Measurements from ENCODE around the gene PPM1B. TPM values are rescaled to one million over a fixed set of nuclear protein-coding genes. Genes with fewer than 3 reads are reported as not detected.

Gene PPM1B
- total and polyA plus RNA-seq, 2 of the 13 experiments (the other 11 are each of a cell fraction or from before 2014, with no cell fraction given): 24.4 to 25.0 TPM

GRCh38 chr2:44201648-44202165 is 33.0 kb downstream of the PPM1B start:
- no peak for TF ChIP-seq RFXANK (CRISPR knock-in tag; IDR thresholded peaks at IDR 0.05)
- TF ChIP-seq, protein P1, sequence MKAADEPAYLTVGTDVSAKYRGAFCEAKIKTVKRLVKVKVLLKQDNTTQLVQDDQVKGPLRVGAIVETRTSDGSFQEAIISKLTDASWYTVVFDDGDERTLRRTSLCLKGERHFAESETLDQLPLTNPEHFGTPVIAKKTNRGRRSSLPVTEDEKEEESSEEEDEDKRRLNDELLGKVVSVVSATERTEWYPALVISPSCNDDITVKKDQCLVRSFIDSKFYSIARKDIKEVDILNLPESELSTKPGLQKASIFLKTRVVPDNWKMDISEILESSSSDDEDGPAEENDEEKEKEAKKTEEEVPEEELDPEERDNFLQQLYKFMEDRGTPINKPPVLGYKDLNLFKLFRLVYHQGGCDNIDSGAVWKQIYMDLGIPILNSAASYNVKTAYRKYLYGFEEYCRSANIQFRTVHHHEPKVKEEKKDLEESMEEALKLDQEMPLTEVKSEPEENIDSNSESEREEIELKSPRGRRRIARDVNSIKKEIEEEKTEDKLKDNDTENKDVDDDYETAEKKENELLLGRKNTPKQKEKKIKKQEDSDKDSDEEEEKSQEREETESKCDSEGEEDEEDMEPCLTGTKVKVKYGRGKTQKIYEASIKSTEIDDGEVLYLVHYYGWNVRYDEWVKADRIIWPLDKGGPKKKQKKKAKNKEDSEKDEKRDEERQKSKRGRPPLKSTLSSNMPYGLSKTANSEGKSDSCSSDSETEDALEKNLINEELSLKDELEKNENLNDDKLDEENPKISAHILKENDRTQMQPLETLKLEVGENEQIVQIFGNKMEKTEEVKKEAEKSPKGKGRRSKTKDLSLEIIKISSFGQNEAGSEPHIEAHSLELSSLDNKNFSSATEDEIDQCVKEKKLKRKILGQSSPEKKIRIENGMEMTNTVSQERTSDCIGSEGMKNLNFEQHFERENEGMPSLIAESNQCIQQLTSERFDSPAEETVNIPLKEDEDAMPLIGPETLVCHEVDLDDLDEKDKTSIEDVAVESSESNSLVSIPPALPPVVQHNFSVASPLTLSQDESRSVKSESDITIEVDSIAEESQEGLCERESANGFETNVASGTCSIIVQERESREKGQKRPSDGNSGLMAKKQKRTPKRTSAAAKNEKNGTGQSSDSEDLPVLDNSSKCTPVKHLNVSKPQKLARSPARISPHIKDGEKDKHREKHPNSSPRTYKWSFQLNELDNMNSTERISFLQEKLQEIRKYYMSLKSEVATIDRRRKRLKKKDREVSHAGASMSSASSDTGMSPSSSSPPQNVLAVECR (CRISPR knock-in tag; IDR thresholded peaks at IDR 0.05; ENCODE audit: borderline replicate concordance): no peak
- no peak for TF ChIP-seq ZFP62 (CRISPR knock-in tag; IDR thresholded peaks at IDR 0.05)
- Histone ChIP-seq H3K27me3 (ENCODE audit: control insufficient read depth in 1 of 2, insufficient read depth in 2 of 2, low read length in 2 of 2) (no peaks in the 10 kb centered on the region), H3K36me3 (replicated peaks in 1 of 2; ENCODE audit: control insufficient read depth in 1 of 2, insufficient read depth in 2 of 2, low read length in 2 of 2) (peaks cover 1 to 12% of the 10 kb centered on the region in 2 experiments; a peak in 4 of 5 replicates), H3K4me2 (ENCODE audit: low read depth, low read length) (no peak overlapping the region), H2AFZ (ENCODE audit: low read length) (no peak overlapping the region), H3K4me3 (replicated peaks in 1 of 3; ENCODE audit: insufficient read depth in 1 of 3, low read depth in 2 of 3, low read length in 3 of 3) (no peak overlapping the region), H3K9ac (ENCODE audit: insufficient read depth, low read depth, low read length) (no peak overlapping the region), H3K9me3 (ENCODE audit: low read length) (no peaks in the 10 kb centered on the region), H4K20me1 (ENCODE audit: insufficient read depth, low read length) (no peaks in the 10 kb centered on the region), H3K27ac (ENCODE audit: extremely low read length, insufficient read depth, low read length) (no peak overlapping the region), H3K4me1 (ENCODE audit: insufficient read depth, low read length) (no peaks in the 10 kb centered on the region), H3K79me2 (ENCODE audit: insufficient read depth, low read length) (peaks cover 9% of the 10 kb centered on the region)
- ChIA-PET POLR2A (interaction anchor here (0.9 kb wide), 1 partner anchor 33 kb away, joined by 4 read pairs; no protein-coding TSS in a partner anchor), CTCF (ENCODE audit: low intra/inter-chr PET ratio, low total read pairs) (no interaction called here)
- intact Hi-C loops (cut with micrococcal nuclease; ENCODE audit: unreplicated experiment): no loop called here
- DNase-seq (ENCODE audit: low spot score) (no peak), FAIRE-seq (no peak), ATAC-seq (no peak)
- in situ Hi-C loops (cut with HindIII; ENCODE audit: extremely low pct_ligation_motif_present, low pct_unique_long_range_greater_than_20kb): no loop called here
- no TSS peak for BruUV-seq (replicated peaks)
- WGBS (ENCODE audit: low lambda C conversion rate): 97% methylated on average over 6 of the region's 6 CpGs

GRCh38 chr2:44203542-44203941 is 34.9 kb downstream of the PPM1B start:
- Histone ChIP-seq H3K4me3 (replicated peaks in 1 of 3; ENCODE audit: insufficient read depth in 1 of 3, low read depth in 2 of 3, low read length in 3 of 3) (no peak overlapping the region), H3K27ac (ENCODE audit: extremely low read length, insufficient read depth, low read length) (no peak overlapping the region), H3K9me3 (ENCODE audit: low read length) (no peaks in the 10 kb centered on the region), H3K79me2 (ENCODE audit: insufficient read depth, low read length) (peaks cover 16% of the 10 kb centered on the region), H4K20me1 (ENCODE audit: insufficient read depth, low read length) (no peaks in the 10 kb centered on the region), H2AFZ (ENCODE audit: low read length) (no peak overlapping the region), H3K36me3 (replicated peaks in 1 of 2; ENCODE audit: control insufficient read depth in 1 of 2, insufficient read depth in 2 of 2, low read length in 2 of 2) (peaks cover 1 to 12% of the 10 kb centered on the region in 2 experiments; a peak in 4 of 5 replicates), H3K4me2 (ENCODE audit: low read depth, low read length) (no peak overlapping the region), H3K27me3 (ENCODE audit: control insufficient read depth in 1 of 2, insufficient read depth in 2 of 2, low read length in 2 of 2) (no peaks in the 10 kb centered on the region), H3K4me1 (ENCODE audit: insufficient read depth, low read length) (no peaks in the 10 kb centered on the region), H3K9ac (ENCODE audit: insufficient read depth, low read depth, low read length) (no peak overlapping the region)
- POLR2A ChIA-PET: no interaction called here
- intact Hi-C loops (cut with micrococcal nuclease; ENCODE audit: unreplicated experiment) (no loop called here), in situ Hi-C loops (cut with HindIII; ENCODE audit: extremely low pct_ligation_motif_present, low pct_unique_long_range_greater_than_20kb) (no loop called here)
- TF ChIP-seq PAF1 (CRISPR knock-in tag; IDR thresholded peaks at IDR 0.05) (no peak), ZFP90 (CRISPR knock-in tag; IDR thresholded peaks at IDR 0.05; ENCODE audit: borderline replicate concordance) (no peak), ZNF12 (CRISPR knock-in tag; IDR thresholded peaks at IDR 0.05) (no peak)
- BruUV-seq (replicated peaks): no TSS peak
- 98% methylated on average over 3 of the region's 3 CpGs for WGBS (ENCODE audit: low lambda C conversion rate)
- ATAC-seq (no peak), FAIRE-seq (no peak), DNase-seq (ENCODE audit: low spot score) (no peak)
- CTCF ChIA-PET (ENCODE audit: low intra/inter-chr PET ratio, low total read pairs): no interaction called here
